OCI-LY1 (cell line): Measurements from ENCODE around the gene CHRNA4.

Source experiments
- CTCF ChIP-seq: fragments of 200-600 bp; sonication (generic), shearing (Covaris generic); IDR thresholded peaks from 2 replicates; pipeline ENCODE4 v1.5.1; 2017; ENCODE audit warnings: mild to moderate bottlenecking, antibody characterized with exemption, low read length, moderate library complexity, mixed read lengths
- EZH2 ChIP-seq: fragments of 200-600 bp; sonication (generic), shearing (Covaris generic); IDR thresholded peaks from 2 replicates; pipeline ENCODE4 v1.8.0; 2017; ENCODE audit warnings: borderline replicate concordance, mixed run types, mild to moderate bottlenecking, antibody characterized with exemption, low read length, moderate library complexity, mixed read lengths

GRCh38 chr20:63402860-63403220, 41.7 kb upstream of the CHRNA4 start:
- no peak for TF ChIP-seq CTCF
- TF ChIP-seq EZH2, result no peak
